GM18498 (cell line): ENCODE data around the gene SLC41A1.

Experiments used
- ATAC-seq: cut with Tn5 transposase; IDR thresholded peaks from one replicate; pipeline ENCODE4 v1.9.1; 2021; ENCODE audit warnings: mild to moderate bottlenecking, moderate library complexity; ENCODE audit not compliant: unreplicated experiment

SLC41A1 gene

GRCh38 chr1:205792481-205792881, 20.5 kb downstream of the SLC41A1 start:
- peak; percentile 41 for ATAC-seq

DNA sequence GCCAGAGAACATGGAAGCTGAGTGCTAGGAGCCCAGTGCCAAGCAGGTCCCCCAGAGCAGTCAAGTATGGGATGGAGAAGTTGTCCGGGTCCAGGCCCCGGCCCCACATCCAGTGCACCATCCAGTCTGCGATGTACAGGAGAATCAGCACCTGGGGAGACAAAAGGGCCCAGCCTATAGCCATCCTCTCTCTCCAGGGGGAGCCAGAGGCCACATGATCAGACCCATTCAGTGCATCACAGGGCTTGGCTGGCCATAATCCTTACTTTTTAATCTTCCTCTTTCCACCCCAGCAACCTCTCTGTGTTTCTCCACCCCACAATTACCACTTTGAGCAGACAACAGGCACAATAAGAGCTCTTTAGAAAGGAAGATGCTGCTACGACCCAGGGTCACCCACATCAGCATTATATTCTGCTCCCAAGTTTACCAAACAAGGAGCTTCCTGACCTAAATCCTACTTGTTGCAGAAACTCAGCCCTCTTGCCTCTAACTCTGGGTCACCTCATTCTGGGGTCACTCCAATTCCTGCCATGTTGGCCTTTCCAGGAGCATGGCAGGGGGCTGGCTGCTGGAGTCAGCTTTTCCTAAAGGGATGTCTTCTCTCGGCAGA, 21.3 kb downstream of the SLC41A1 start:
- ATAC-seq = no peak

DNA sequence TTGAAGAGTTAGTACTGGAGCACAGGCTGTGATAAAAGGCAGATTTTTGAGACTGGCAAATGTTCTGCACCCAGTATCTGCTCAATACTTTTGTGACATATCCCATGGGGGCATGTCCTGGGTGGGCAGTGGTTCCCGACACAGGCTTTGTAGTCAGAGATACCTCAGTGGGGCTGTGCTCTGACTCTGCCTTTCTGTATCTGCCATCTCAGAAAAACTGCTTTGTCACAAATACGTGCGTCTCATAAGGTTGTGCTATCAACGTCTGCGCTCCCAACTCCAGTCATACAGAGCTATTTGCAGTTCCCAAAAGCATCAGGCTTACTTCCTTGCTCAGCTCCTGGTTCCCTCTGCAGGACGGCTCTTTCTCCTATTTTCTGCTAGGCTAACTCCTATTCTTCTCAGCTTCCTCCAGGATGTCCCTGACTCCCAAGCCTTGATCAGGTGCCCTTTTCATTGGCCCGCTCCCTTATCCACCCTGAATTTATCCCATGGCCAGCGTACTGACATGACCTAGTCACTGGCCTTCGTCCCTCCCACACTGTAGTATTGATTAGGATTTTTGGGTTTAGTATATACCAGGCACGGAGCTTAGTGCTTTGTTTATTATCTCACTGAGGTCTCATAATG, 25.6 kb downstream of the SLC41A1 start:
- no peak for ATAC-seq

GRCh38 chr1:205786601-205787000, 26.4 kb downstream of the SLC41A1 start:
- no peak for ATAC-seq

- no peak for ATAC-seq
These were observed 27.6 kb downstream of the SLC41A1 start for GRCh38 chr1:205785446-205785845.

GRCh38 chr1:205783904-205784303, 29.1 kb downstream of the SLC41A1 start:
- ATAC-seq = no peak

- no peak for ATAC-seq
These were observed 29.6 kb downstream of the SLC41A1 start for GRCh38 chr1:205783433-205783795.

GRCh38 chr1:205782627-205783432, 30.2 kb downstream of the SLC41A1 start:
- ATAC-seq = no peak

DNA sequence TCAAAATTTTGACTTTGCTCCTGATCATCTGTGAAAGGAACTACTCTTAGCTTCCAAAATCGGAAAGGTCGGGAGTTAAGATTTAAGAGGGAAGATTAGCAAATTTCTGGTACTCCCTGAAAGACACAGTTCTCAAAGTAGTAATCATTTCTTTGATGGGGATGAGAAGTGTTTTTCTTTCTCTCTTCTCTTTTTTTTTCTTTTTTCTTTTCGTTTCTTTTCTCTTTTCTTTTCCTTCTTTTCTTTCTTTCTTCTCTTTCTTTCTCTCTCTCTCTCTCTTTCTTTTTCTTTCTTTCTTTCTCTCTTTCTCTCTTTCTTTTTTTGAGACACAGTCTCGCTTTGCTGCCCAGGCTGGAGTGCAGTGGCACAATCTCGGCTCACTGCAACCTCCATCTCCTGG, 32.7 kb downstream of the SLC41A1 start:
- no peak for ATAC-seq

- no peak for ATAC-seq
These were observed 35.0 kb downstream of the SLC41A1 start for GRCh38 chr1:205777994-205778393.

DNA sequence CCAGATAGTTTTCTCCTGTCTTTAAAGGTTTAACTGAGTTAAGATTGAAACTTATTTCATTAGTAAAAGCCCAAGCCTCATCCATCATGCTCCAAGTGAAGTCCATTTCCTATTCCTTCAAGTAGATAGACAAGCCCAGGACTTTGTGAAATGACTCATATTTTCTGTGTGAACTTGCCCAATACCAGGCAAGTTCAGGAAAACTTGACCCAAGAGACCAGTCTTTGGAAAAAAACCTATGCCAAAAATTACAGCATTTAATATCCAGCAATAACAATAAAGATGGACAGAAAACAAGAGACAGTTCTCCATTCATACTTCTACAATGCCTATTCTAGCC, 37.3 kb downstream of the SLC41A1 start:
- ATAC-seq = no peak

- ATAC-seq = peak; percentile 84
These were observed 37.8 kb downstream of the SLC41A1 start, which contains the start of gene RAB29 for GRCh38 chr1:205775015-205775716. Gene RAB29 (minus strand): TSS chr1:205775482. CDS start chr1:205774956, 526 bp downstream.

DNA sequence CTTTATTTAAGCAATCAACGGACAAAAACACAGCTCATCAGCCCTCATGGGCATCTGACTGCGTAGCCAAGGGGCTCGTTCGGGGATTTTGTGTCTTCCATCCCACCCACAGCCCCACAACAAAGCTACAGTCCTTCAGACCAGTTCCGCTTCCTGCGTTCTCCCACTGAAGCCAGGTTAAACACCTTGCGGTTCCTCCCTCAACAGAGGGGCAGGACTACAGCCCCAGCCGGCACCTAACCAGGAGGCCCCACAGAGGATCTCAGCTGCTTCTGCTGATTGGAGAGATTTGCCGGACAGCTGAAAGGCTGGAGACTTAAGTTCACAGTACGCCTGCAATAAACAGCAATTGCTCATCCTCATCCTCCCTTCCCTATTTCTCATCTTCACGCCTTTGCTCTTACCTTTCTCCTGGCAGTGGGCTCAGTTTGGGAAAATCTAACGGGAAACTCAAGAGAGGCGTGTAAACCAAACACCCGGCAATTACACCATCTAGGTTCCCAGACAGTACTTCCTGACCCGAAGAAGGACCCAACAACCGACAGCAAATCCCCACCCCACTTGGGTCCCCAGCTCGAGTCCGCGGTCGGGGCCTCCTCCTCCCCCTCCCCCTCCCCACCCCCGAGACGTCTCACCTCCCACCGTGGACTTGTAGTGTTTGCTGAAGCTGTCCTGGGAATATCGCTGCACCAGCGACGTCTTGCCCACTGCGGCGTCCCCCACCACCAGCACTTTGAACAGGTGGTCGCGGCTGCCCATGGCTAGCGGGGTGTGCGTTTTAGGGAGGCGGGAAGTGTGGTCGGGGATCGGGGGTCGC, 38.6 kb downstream of the SLC41A1 start:
- no peak for ATAC-seq

DNA sequence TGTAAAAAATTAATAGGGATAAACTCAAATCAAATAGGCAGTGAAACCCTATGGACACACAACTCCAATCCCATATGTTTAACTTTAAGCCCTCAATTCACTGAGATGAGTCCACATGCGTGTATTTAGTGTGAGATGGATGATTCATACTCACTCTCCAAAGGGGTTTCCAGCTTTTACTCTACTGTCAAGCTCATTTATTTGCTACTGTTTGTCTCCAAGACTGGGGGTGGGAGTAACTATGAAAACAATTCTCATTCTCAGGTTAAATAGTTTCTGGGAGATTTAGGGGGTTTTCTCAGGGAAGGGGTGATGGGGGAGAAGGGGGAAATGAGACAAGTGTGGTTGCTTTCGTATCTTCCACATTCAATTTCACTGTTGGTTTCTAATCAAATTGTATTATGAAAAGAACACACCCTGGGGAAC, 40.4 kb downstream of the SLC41A1 start:
- ATAC-seq = no peak

DNA sequence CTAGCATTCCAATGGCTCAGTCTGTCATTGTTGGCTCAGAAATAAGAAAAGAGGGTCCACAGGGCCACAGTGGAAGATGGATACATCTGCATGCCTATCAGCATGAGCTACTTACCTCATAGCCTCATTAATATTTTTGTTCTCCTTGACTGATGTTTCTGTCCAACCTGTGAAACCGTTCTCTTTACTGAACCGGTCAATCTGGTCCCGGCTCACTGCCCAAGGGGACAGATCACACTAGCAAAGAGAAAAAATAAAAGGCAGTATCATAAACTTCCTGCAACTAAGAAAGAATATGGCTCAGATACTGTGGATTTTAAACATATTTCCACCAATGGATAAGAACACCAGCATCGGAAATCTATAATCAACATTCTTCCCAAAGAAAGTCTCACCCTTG, 42.4 kb downstream of the SLC41A1 start:
- no peak for ATAC-seq

DNA sequence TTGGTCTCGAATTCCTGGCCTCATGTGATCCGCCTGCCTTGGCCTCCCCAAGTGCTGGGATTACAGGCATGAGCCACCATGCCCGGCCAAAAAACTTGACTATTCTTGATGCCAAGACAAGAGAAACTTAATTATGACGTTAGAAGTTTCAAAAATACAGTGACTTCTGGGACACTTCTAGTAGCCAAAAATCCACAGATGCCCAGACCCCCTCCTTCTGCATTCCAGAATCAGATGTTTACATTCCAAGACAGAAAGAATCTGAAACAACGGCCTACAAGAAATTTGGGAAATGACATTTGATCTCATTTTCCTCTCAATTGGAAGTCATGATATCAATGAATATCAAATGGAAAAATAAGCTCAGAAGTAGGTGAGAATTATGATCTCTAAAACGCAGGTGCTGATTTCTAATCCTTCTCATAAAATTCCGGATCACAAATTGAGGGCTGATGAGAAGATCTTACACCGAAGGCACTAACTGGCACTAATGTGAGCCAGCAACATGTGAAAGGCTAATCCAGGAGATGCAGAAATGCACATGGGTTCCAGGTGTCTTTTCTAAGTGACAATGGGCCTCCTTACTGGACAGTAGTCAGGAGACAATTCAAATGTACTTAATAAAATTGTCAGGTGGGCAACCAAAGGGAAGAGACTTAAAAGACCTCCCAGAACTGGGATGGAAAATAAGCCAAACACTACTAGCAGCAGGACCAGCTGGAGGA, 43.2 kb downstream of the SLC41A1 start:
- no peak for ATAC-seq

DNA sequence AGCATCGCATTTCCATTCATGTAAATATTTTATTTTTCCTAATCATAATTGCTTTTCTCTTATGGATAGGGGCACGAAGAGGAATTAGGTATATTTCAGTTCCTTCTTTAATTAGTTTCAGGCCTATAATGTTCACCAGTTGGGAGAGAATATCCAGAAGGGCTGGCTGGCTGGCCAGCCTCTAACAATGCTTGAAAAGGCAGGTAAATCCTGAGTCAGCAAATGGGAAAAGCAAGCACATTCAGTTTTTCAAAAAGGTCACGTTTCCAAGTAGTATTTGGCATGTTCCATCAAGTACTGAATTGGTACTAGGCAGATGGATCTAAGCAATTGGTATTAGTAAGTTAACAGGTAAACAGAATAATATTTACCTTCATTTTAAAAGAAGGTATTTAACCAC, 45.8 kb downstream of the SLC41A1 start:
- no peak for ATAC-seq

DNA sequence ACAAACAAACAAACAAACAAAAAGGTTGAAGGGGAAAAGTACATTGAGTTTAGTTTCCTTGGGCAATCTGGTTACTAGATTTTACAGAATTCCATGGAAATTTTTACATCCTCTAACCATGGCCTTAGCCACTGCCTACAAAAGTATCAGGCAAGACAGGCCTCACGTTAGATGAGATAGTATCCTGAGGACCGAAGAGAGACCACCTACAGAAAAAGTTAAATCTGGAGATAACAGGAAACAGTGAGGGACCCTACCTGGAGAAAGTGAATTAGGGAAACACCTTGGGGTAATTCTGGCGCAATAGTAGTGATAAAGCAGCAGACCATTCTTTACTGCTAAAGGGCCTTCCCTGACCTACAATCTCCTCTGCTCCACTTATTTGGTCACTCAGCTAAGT, 46.4 kb downstream of the SLC41A1 start:
- ATAC-seq = no peak

DNA sequence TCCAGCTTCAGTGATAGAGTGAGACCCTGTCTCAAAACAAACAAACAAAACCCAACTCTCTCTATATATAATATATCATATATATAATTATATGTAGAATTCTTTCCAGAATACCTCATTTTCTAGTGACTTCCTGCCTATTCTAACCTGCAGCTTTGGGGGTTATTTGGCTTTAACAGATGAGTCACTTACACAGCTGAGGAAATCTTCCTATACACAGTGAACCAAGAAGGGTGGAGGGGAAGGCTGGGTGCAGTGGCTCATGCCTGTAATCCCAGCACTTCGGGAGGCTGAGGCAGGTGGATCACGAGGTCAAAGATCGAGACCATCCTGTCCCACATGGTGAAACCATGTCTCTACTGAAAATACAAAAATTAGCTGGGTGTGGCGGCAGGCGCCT, 47.0 kb downstream of the SLC41A1 start:
- no peak for ATAC-seq

- ATAC-seq = no peak
These were observed 48.4 kb downstream of the SLC41A1 start for GRCh38 chr1:205764578-205764977.
